T-helper 1 cell treated with Interleukin-12 subunit alpha and Interleukin-12 subunit beta and Interleukin-4 antibody, amounts not matched to agents 30 μg/mL and 1 μg/mL, for 36 hours (primary cell): Measurements from ENCODE around the gene MRPL14.

Experiments
- H3K27ac Mint-ChIP-seq: one replicate; pipeline ENCODE4 v1.8.0; 2021; ENCODE audit warnings: mild to moderate bottlenecking, mixed read lengths
- H3K27me3 Mint-ChIP-seq: one replicate; pipeline ENCODE4 v1.8.0; 2021; ENCODE audit warnings: low read depth, mixed read lengths
- H3K36me3 Mint-ChIP-seq: one replicate; pipeline ENCODE4 v1.8.0; 2021; ENCODE audit warnings: low read depth, mixed read lengths
- H3K4me1 Mint-ChIP-seq: one replicate; pipeline ENCODE4 v1.8.0; 2021; ENCODE audit warnings: low read depth, mixed read lengths
- H3K4me3 Mint-ChIP-seq: one replicate; pipeline ENCODE4 v1.8.0; 2021; ENCODE audit warnings: mild to moderate bottlenecking, moderate library complexity, mixed read lengths
- H3K9me3 Mint-ChIP-seq: one replicate; pipeline ENCODE4 v1.8.0; 2021; ENCODE audit warnings: mixed read lengths

The MRPL14 gene

DNA sequence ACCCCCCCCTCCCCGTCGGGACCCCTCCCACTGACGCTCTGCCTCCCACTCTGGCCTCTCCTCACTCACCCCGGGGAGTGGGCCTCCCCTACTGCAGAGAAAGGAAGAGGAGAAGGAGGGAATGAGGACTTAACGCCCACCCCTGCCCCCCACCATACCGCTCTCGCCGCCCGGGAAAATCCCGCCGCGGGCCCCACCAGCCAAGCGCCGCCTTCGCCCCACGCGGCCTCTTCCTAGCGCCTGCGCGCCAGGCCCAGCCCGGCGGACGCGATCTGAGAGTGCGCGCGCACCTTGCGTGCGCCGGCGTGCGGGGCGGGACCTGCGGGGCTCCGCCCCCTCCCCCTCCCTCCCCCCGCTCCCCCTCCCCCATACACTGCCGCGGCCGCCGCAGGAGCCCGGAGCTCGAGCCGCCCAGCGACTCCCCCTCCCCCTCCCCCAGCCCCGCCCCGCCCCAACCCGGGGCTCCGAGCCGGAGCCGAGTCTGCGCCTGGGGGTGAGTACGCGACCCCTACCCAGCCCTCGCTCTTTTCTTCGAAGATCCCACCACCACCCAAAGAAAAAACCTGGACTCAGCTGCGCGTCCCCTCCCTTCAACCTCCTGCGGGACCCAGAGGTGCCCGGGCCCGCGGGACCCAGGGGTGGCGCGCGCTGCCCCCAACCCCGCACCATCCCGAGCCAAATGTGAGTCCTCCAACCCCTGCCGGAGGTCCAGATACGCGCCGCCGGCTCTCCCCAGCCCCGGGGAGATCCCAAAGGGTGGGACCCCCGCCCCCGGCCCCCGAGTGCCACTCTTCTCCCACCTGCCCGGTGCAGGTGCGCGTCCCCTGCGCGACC is at the start of gene MRPL14, which contains the start of gene TMEM63B:
MRPL14 (minus strand) TSS at position 267 of the 834 bp plus-strand sequence. CDS start 10,841 bp downstream, outside the sequence.
TMEM63B (plus strand) TSS at position 369 of the 834 bp plus-strand sequence. CDS start 7,031 bp downstream, outside the sequence.
- H3K4me1 Mint-ChIP-seq, result peaks cover 44% of the 10 kb centered on the region
- H3K27ac Mint-ChIP-seq, result peak within 1 kb of the TSS; percentile 90
- H3K36me3 Mint-ChIP-seq, result peaks cover 17% of the 10 kb centered on the region

GRCh38 chr6:44176130-44176761 is 49.0 kb upstream of the MRPL14 start:
- no peak overlapping the region for H3K27ac Mint-ChIP-seq
- H3K27me3 Mint-ChIP-seq, result peaks cover 16% of the 10 kb centered on the region
- no peaks in the 10 kb centered on the region for H3K36me3 Mint-ChIP-seq
- H3K4me3 Mint-ChIP-seq, result no peak overlapping the region
- H3K4me1 Mint-ChIP-seq, result peaks cover 10% of the 10 kb centered on the region
- no peaks in the 10 kb centered on the region for H3K9me3 Mint-ChIP-seq

More for the DNA sequence above, at the start of gene MRPL14, which contains the start of gene TMEM63B:
- Mint-ChIP-seq H3K4me3 (peak within 1 kb of the TSS; percentile 82), H3K27me3 (no peaks in the 10 kb centered on the region), H3K9me3 (no peaks in the 10 kb centered on the region)

- Mint-ChIP-seq H3K27me3 (peaks cover 21% of the 10 kb centered on the region), H3K4me3 (no peak overlapping the region)
Measured at GRCh38 chr6:44172731-44173500, 45.7 kb upstream of the MRPL14 start.

GRCh38 chr6:44171899-44172546 is 44.8 kb upstream of the MRPL14 start:
- Mint-ChIP-seq H3K4me1 (peaks cover 10% of the 10 kb centered on the region), H3K9me3 (no peaks in the 10 kb centered on the region), H3K27me3 (peaks cover 21% of the 10 kb centered on the region), H3K27ac (no peak overlapping the region), H3K4me3 (no peak overlapping the region), H3K36me3 (no peaks in the 10 kb centered on the region)

More at GRCh38 chr6:44172731-44173500, 45.7 kb upstream of the MRPL14 start:
- no peaks in the 10 kb centered on the region for H3K9me3 Mint-ChIP-seq
- H3K36me3 Mint-ChIP-seq, result no peaks in the 10 kb centered on the region
- H3K4me1 Mint-ChIP-seq, result peaks cover 10% of the 10 kb centered on the region
- H3K27ac Mint-ChIP-seq, result no peak overlapping the region

- Mint-ChIP-seq H3K9me3 (no peaks in the 10 kb centered on the region), H3K4me1 (peaks cover 4% of the 10 kb centered on the region), H3K27me3 (peaks cover 29% of the 10 kb centered on the region), H3K4me3 (no peak overlapping the region), H3K36me3 (no peaks in the 10 kb centered on the region), H3K27ac (no peak overlapping the region)
Measured at GRCh38 chr6:44169886-44170570, 42.8 kb upstream of the MRPL14 start.

DNA sequence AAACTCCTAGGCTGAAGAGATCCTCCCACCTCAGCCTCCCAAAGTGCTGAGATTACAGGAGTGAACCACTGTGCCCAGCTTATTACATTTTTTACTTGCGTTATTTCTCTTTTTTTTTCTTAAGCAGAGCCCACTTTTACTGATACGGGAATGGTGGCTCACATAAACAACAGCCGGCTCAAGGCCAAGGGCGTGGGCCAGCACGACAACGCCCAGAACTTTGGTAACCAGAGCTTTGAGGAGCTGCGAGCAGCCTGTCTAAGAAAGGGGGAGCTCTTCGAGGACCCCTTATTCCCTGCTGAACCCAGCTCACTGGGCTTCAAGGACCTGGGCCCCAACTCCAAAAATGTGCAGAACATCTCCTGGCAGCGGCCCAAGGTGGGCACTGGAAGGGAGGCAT is 41.9 kb upstream of the MRPL14 start:
- peaks cover 4% of the 10 kb centered on the region for H3K4me1 Mint-ChIP-seq
- peaks cover 30% of the 10 kb centered on the region for H3K27me3 Mint-ChIP-seq
- no peaks in the 10 kb centered on the region for H3K36me3 Mint-ChIP-seq
- H3K9me3 Mint-ChIP-seq, result no peaks in the 10 kb centered on the region
- H3K4me3 Mint-ChIP-seq, result no peak overlapping the region
- H3K27ac Mint-ChIP-seq, result no peak overlapping the region

- Mint-ChIP-seq H3K27ac (no peak overlapping the region), H3K9me3 (no peaks in the 10 kb centered on the region), H3K36me3 (no peaks in the 10 kb centered on the region), H3K4me3 (no peak overlapping the region), H3K27me3 (peaks cover 24% of the 10 kb centered on the region), H3K4me1 (peaks cover under 1% of the 10 kb centered on the region)
Measured at GRCh38 chr6:44167567-44167966, 40.3 kb upstream of the MRPL14 start.

- peaks cover 22% of the 10 kb centered on the region for H3K27me3 Mint-ChIP-seq
- H3K4me3 Mint-ChIP-seq, result no peak overlapping the region
- H3K4me1 Mint-ChIP-seq, result no peaks in the 10 kb centered on the region
- H3K36me3 Mint-ChIP-seq, result no peaks in the 10 kb centered on the region
- no peaks in the 10 kb centered on the region for H3K9me3 Mint-ChIP-seq
- H3K27ac Mint-ChIP-seq, result no peak overlapping the region
Measured at GRCh38 chr6:44166591-44167184, 39.4 kb upstream of the MRPL14 start.

GRCh38 chr6:44166116-44166515 is 38.9 kb upstream of the MRPL14 start:
- Mint-ChIP-seq H3K36me3 (no peaks in the 10 kb centered on the region), H3K4me3 (no peak overlapping the region), H3K9me3 (no peaks in the 10 kb centered on the region), H3K27ac (no peak overlapping the region), H3K4me1 (no peaks in the 10 kb centered on the region), H3K27me3 (peaks cover 22% of the 10 kb centered on the region)

- Mint-ChIP-seq H3K9me3 (no peaks in the 10 kb centered on the region), H3K27me3 (peaks cover 18% of the 10 kb centered on the region), H3K4me3 (no peak overlapping the region), H3K27ac (no peak overlapping the region), H3K36me3 (no peaks in the 10 kb centered on the region), H3K4me1 (peaks cover 2% of the 10 kb centered on the region)
Measured at GRCh38 chr6:44162876-44163625, 35.8 kb upstream of the MRPL14 start.

- Mint-ChIP-seq H3K4me1 (peaks cover 2% of the 10 kb centered on the region), H3K9me3 (no peaks in the 10 kb centered on the region), H3K4me3 (no peak overlapping the region), H3K27me3 (peaks cover 18% of the 10 kb centered on the region), H3K27ac (no peak overlapping the region), H3K36me3 (no peaks in the 10 kb centered on the region)
Measured at GRCh38 chr6:44161997-44162338, 34.7 kb upstream of the MRPL14 start.

DNA sequence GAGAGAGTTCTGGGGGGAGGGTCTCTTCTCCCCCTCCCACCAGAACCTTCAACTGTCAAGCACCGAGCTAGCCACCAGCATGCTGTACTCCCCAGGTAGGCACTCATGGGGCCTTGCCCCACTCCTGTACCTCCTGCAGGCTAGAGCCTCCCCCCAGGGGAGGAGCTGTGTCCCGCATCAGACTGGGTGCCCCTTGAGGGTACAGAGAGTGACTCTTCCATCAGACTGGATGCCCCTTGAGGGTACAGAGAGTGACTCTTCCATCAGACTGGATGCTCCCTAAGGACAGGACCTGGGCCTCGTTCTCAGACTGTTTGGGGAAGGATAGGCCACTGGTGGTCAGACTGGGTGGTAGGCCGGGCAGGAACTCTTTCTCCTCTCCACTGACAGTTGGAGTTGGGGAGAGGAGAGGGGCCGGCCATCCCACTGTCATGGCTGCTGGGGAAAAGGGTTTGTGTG is 31.5 kb upstream of the MRPL14 start, which contains the start of gene CAPN11:
CAPN11 (plus strand) TSS at position 51 of the 459 bp plus-strand sequence; CDS start at position 80, 29 bp downstream.
- H3K27me3 Mint-ChIP-seq, result no peaks in the 10 kb centered on the region
- peaks cover 4% of the 10 kb centered on the region for H3K4me1 Mint-ChIP-seq
- no peak within 1 kb of the TSS for H3K27ac Mint-ChIP-seq
- H3K4me3 Mint-ChIP-seq, result no peak within 1 kb of the TSS
- H3K9me3 Mint-ChIP-seq, result no peaks in the 10 kb centered on the region
- no peaks in the 10 kb centered on the region for H3K36me3 Mint-ChIP-seq

GRCh38 chr6:44157152-44157521 is 29.9 kb upstream of the MRPL14 start:
- no peak overlapping the region for H3K27ac Mint-ChIP-seq
- no peaks in the 10 kb centered on the region for H3K27me3 Mint-ChIP-seq
- no peaks in the 10 kb centered on the region for H3K9me3 Mint-ChIP-seq
- H3K4me1 Mint-ChIP-seq, result peaks cover 4% of the 10 kb centered on the region
- H3K4me3 Mint-ChIP-seq, result no peak overlapping the region
- no peaks in the 10 kb centered on the region for H3K36me3 Mint-ChIP-seq
